ENCODE data around the gene STC2. TPM values are rescaled to one million over a fixed set of nuclear protein-coding genes. Genes with fewer than 3 reads are reported as not detected.
"Not testable (repeated sequence)": the region's sequence is repeated elsewhere in the genome, so short reads cannot be mapped to it uniquely, and the experiment has no call there.

Gene STC2
- total RNA-seq (not detected), polyA plus RNA-seq (not detected)

GRCh38 chr5:173327948-173328843 lies at the start of gene STC2:
Gene STC2 (minus strand): TSS chr5:173328414. CDS start chr5:173328193, 221 bp downstream.
- H3K4me1 ChIP-seq (ENCODE audit: insufficient read depth, low read length), result peaks cover 4% of the 10 kb centered on the region
- ChIA-PET CTCF (ENCODE audit: partially characterized antibody) (no interaction called here), POLR2A (ENCODE audit: partially characterized antibody) (no interaction called here)
- Mint-ChIP-seq H3K9me3 (peaks cover 0 to 3% (median 0%) of the 10 kb centered on the region in 8 donors), H3K4me1 (peaks cover 7 to 30% (median 18%) of the 10 kb centered on the region in 4 donors), H3K36me3 (no peaks in the 10 kb centered on the region), H3K4me3 (peak within 1 kb of the TSS; percentile 9 to 76 (median 45)), H3K27ac (no peak within 1 kb of the TSS), H3K27me3 (peaks cover 49 to 60% of the 10 kb centered on the region in 2 donors)
- H3K27ac ChIP-seq (ENCODE audit: low read depth, low read length), result no peak within 1 kb of the TSS
- no peak for DNase-seq
- no peak within 1 kb of the TSS for H3K4me3 ChIP-seq (ENCODE audit: low read length in 2 of 2)
- H3K36me3 ChIP-seq (ENCODE audit: insufficient read depth, low read length), result no peaks in the 10 kb centered on the region
- peaks cover 20% of the 10 kb centered on the region for H3K27me3 ChIP-seq (ENCODE audit: insufficient read depth, low read length)
- H3K9me3 ChIP-seq (ENCODE audit: control insufficient read depth in 1 of 2, low read length in 2 of 2), result no peaks in the 10 kb centered on the region
- intact Hi-C loops (cut with micrococcal nuclease), result no loop called here

GRCh38 chr5:173371400-173371799 lies 43.2 kb upstream of the STC2 start:
- no peak for DNase-seq
- Mint-ChIP-seq H3K27ac (no peak overlapping the region), H3K36me3 (no peaks in the 10 kb centered on the region), H3K4me3 (no peak overlapping the region), H3K9me3 (peaks cover 4 to 14% (median 9%) of the 10 kb centered on the region in 8 donors), H3K27me3 (peaks cover 7% of the 10 kb centered on the region in 2 donors), H3K4me1 (no peaks in the 10 kb centered on the region)
- H3K4me1 ChIP-seq (ENCODE audit: insufficient read depth, low read length), result no peaks in the 10 kb centered on the region
- no peak overlapping the region for H3K27ac ChIP-seq (ENCODE audit: low read depth, low read length)
- H3K27me3 ChIP-seq (ENCODE audit: insufficient read depth, low read length), result no peaks in the 10 kb centered on the region
- H3K36me3 ChIP-seq (ENCODE audit: insufficient read depth, low read length), result no peaks in the 10 kb centered on the region
- no peak overlapping the region for H3K4me3 ChIP-seq (ENCODE audit: low read length in 2 of 2)
- no peaks in the 10 kb centered on the region for H3K9me3 ChIP-seq (ENCODE audit: control insufficient read depth in 1 of 2, low read length in 2 of 2)
- POLR2A ChIA-PET (ENCODE audit: partially characterized antibody), result no interaction called here
- intact Hi-C loops (cut with micrococcal nuclease), result no loop called here
- CTCF ChIA-PET (ENCODE audit: partially characterized antibody), result no interaction called here

GRCh38 chr5:173363406-173363805 lies 35.2 kb upstream of the STC2 start:
- H3K9me3 Mint-ChIP-seq, result peaks cover 2 to 22% (median 9%) of the 10 kb centered on the region in 8 donors
- H3K36me3 Mint-ChIP-seq; H3K36me3 ChIP-seq (ENCODE audit: insufficient read depth, low read length); H3K4me1 ChIP-seq (ENCODE audit: insufficient read depth, low read length); POLR2A ChIA-PET (ENCODE audit: partially characterized antibody); H3K27ac Mint-ChIP-seq; CTCF ChIA-PET (ENCODE audit: partially characterized antibody); H3K9me3 ChIP-seq (ENCODE audit: control insufficient read depth in 1 of 2, low read length in 2 of 2); H3K4me3 Mint-ChIP-seq; H3K4me3 ChIP-seq (ENCODE audit: low read length in 2 of 2); H3K4me1 Mint-ChIP-seq; H3K27ac ChIP-seq (ENCODE audit: low read depth, low read length); H3K27me3 ChIP-seq (ENCODE audit: insufficient read depth, low read length); intact Hi-C loops (cut with micrococcal nuclease); H3K27me3 Mint-ChIP-seq; DNase-seq: not testable (repeated sequence)

- H3K4me1 ChIP-seq (ENCODE audit: insufficient read depth, low read length), result no peaks in the 10 kb centered on the region
- DNase-seq, result no peak
- ChIA-PET POLR2A (ENCODE audit: partially characterized antibody) (no interaction called here), CTCF (ENCODE audit: partially characterized antibody) (no interaction called here)
- H3K27ac ChIP-seq (ENCODE audit: low read depth, low read length), result no peak overlapping the region
- Mint-ChIP-seq H3K27ac (no peak overlapping the region), H3K4me1 (no peaks in the 10 kb centered on the region), H3K9me3 (peaks cover 0 to 2% (median 0%) of the 10 kb centered on the region in 8 donors), H3K4me3 (no peak overlapping the region), H3K27me3 (peaks cover 3 to 7% of the 10 kb centered on the region in 2 donors), H3K36me3 (no peaks in the 10 kb centered on the region)
- H3K27me3 ChIP-seq (ENCODE audit: insufficient read depth, low read length), result no peaks in the 10 kb centered on the region
- H3K36me3 ChIP-seq (ENCODE audit: insufficient read depth, low read length), result no peaks in the 10 kb centered on the region
- H3K4me3 ChIP-seq (ENCODE audit: low read length in 2 of 2), result no peak overlapping the region
- intact Hi-C loops (cut with micrococcal nuclease), result no loop called here
- no peaks in the 10 kb centered on the region for H3K9me3 ChIP-seq (ENCODE audit: control insufficient read depth in 1 of 2, low read length in 2 of 2)
These were observed 27.3 kb upstream of the STC2 start for GRCh38 chr5:173355561-173355960.

- Mint-ChIP-seq H3K9me3 (peaks cover 0 to 2% (median 0%) of the 10 kb centered on the region in 8 donors), H3K27ac (no peak overlapping the region), H3K4me3 (no peak overlapping the region), H3K36me3 (no peaks in the 10 kb centered on the region), H3K4me1 (no peaks in the 10 kb centered on the region), H3K27me3 (peaks cover 3 to 8% of the 10 kb centered on the region in 2 donors)
- POLR2A ChIA-PET (ENCODE audit: partially characterized antibody), result no interaction called here
- CTCF ChIA-PET (ENCODE audit: partially characterized antibody), result no interaction called here
- H3K27me3 ChIP-seq (ENCODE audit: insufficient read depth, low read length), result no peaks in the 10 kb centered on the region
- no peak overlapping the region for H3K27ac ChIP-seq (ENCODE audit: low read depth, low read length)
- no peaks in the 10 kb centered on the region for H3K4me1 ChIP-seq (ENCODE audit: insufficient read depth, low read length)
- H3K9me3 ChIP-seq (ENCODE audit: control insufficient read depth in 1 of 2, low read length in 2 of 2), result no peaks in the 10 kb centered on the region
- no peak for DNase-seq
- H3K4me3 ChIP-seq (ENCODE audit: low read length in 2 of 2), result no peak overlapping the region
- intact Hi-C loops (cut with micrococcal nuclease), result no loop called here
- H3K36me3 ChIP-seq (ENCODE audit: insufficient read depth, low read length), result no peaks in the 10 kb centered on the region
These were observed 26.4 kb upstream of the STC2 start for GRCh38 chr5:173354645-173355044.

GRCh38 chr5:173352366-173353349 lies 24.4 kb upstream of the STC2 start:
- ChIA-PET CTCF (ENCODE audit: partially characterized antibody) (no interaction called here), POLR2A (ENCODE audit: partially characterized antibody) (no interaction called here)
- DNase-seq, result no peak
- no peak overlapping the region for H3K4me3 Mint-ChIP-seq
- Histone ChIP-seq H3K9me3 (ENCODE audit: control insufficient read depth in 1 of 2, low read length in 2 of 2) (no peaks in the 10 kb centered on the region), H3K27ac (ENCODE audit: low read depth, low read length) (no peak overlapping the region), H3K4me3 (ENCODE audit: low read length in 2 of 2) (no peak overlapping the region), H3K27me3 (ENCODE audit: insufficient read depth, low read length) (no peaks in the 10 kb centered on the region), H3K4me1 (ENCODE audit: insufficient read depth, low read length) (no peaks in the 10 kb centered on the region), H3K36me3 (ENCODE audit: insufficient read depth, low read length) (no peaks in the 10 kb centered on the region)
- peaks cover 0 to 2% (median 0%) of the 10 kb centered on the region in 8 donors for H3K9me3 Mint-ChIP-seq
- H3K27me3 Mint-ChIP-seq, result peaks cover 0 to 8% of the 10 kb centered on the region in 2 donors
- H3K36me3 Mint-ChIP-seq, result no peaks in the 10 kb centered on the region
- intact Hi-C loops (cut with micrococcal nuclease), result no loop called here
- no peaks in the 10 kb centered on the region for H3K4me1 Mint-ChIP-seq
- H3K27ac Mint-ChIP-seq, result no peak overlapping the region
